Fibroblast of villous mesenchyme (primary cell): Measurements from ENCODE around the gene PANX3. TPM values are rescaled to one million over a fixed set of nuclear protein-coding genes. Genes with fewer than 3 reads are reported as not detected.

Experiments
- DNase-seq: peaks from one replicate; pipeline ENCODE4 v3.0.0-alpha.2; 2010; ENCODE audit warnings: low read depth
- H3K4me3 ChIP-seq: 2 replicates; pipeline ENCODE4 v1.5.1; 2011; ENCODE audit warnings: low read depth, mild to moderate bottlenecking, low read length
- total RNA-seq: library from RNA; depleted of rRNA; stranded (reverse); fragments of >200 nt; gene quantifications from 2 replicates; pipeline ENCODE4 v1.2.3, GENCODE V29; 2012
- TF ChIP-seq, protein P1 (sequence below): IDR thresholded peaks from 2 replicates; pipeline ENCODE4 v1.5.1; 2012; ENCODE audit warnings: low read depth, mild to moderate bottlenecking, low read length; ENCODE audit not compliant: insufficient read depth

PANX3 gene
- total RNA-seq, 1 donor = not detected

DNA sequence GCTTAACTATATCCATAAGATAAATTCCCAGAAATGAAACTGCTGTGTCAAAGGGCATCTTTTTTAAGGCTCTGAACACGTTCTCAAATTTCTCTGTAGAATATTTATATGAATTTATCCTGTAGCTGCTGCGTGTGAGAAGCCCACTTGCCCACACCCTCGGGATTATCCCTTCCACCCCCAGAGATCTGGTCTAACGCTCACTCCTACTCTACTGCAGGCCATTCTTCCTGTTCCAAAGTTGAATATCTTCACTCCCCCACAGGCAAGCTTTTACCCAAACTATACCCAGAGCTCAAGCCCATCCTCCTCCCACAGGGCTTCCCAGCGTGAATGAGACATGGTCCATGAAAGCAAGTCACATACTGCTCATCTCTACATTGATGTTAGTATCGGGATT lies 37.4 kb downstream of the PANX3 start:
- DNase-seq = no peak
- TF ChIP-seq, protein P1, sequence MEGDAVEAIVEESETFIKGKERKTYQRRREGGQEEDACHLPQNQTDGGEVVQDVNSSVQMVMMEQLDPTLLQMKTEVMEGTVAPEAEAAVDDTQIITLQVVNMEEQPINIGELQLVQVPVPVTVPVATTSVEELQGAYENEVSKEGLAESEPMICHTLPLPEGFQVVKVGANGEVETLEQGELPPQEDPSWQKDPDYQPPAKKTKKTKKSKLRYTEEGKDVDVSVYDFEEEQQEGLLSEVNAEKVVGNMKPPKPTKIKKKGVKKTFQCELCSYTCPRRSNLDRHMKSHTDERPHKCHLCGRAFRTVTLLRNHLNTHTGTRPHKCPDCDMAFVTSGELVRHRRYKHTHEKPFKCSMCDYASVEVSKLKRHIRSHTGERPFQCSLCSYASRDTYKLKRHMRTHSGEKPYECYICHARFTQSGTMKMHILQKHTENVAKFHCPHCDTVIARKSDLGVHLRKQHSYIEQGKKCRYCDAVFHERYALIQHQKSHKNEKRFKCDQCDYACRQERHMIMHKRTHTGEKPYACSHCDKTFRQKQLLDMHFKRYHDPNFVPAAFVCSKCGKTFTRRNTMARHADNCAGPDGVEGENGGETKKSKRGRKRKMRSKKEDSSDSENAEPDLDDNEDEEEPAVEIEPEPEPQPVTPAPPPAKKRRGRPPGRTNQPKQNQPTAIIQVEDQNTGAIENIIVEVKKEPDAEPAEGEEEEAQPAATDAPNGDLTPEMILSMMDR = no peak
- no peak overlapping the region for H3K4me3 ChIP-seq

DNA sequence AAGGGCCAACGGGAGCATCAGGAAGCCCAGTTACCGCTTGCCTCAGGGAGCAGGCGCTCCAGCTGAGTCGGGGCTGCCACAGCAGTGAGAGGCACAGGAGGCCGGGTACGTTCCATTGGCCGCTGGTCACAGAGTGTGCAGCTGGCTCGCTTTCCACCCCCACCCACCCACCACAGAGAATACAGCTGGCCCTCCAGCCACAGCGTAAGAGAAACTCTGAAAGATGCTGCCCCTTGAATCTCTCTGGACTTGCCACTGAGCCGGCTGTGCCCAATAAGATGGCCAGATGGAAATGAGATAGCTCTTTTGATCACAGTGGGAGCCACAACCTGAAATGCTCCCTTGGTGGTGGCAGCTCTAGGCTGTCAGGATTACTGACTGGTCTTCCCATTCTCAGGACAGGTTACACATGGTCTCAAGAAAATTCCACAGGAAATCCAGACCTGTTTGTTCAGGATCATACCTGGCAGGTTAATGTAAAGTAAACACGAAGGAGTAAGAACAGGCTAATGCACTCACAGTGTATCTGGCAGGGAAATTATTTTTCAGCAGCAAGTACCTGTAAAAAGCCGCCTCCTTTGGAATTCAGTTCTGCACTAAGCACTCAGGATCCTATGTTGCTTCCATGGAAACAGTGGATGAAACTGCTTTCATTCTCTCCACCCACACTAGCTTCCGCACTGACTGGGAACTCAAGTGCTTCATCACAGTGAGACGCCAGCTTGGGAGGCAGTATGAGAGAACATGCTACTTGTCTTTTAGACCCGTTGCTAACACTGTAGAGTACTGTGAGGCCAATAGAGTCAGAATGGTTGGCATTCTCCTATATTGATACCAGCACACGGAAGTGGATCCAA lies 45.8 kb downstream of the PANX3 start:
- DNase-seq = no peak
- H3K4me3 ChIP-seq = no peak overlapping the region
- TF ChIP-seq, protein P1 = no peak

DNA sequence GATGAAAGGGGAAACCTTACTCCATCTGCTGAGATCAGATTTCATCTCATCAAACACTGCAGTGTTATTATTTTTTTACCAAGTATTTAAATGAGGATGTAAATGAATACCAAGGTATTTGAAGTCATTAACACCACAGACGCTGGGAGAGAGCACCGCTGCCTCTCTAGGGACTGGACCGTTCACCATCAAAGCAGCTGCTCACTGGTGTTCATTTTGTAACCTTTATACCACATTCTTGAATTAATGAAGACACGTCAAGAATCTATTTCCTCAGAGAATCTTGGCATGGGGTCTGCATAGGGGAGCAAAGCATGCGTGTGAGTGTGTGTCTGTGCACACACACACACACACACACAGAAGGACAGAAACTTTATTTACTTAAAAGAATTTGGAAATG lies 46.7 kb downstream of the PANX3 start:
- DNase-seq = no peak

DNA sequence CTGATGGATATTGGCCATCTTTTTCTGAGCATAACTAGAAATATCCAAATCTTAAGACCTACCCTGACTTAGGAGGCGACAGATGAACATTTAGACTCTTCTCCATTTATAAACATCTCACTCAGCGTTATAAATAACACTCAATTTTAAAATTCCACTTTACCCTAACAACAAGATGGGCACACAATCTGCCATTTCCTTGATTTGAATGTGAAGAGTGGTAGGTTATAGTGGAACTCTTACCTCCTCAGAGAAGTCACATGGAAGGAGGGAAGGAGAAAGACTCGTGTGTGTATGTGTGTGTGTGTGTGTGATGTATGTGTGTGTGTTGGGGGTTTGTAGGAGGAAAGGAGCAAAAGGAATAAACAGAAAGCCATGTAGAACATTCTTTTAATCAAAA lies 47.3 kb downstream of the PANX3 start:
- H3K4me3 ChIP-seq = no peak overlapping the region
- DNase-seq = no peak
- TF ChIP-seq, protein P1 = no peak

More for the DNA sequence above, 46.7 kb downstream of the PANX3 start:
- H3K4me3 ChIP-seq = no peak overlapping the region
- TF ChIP-seq, protein P1 = no peak

DNA sequence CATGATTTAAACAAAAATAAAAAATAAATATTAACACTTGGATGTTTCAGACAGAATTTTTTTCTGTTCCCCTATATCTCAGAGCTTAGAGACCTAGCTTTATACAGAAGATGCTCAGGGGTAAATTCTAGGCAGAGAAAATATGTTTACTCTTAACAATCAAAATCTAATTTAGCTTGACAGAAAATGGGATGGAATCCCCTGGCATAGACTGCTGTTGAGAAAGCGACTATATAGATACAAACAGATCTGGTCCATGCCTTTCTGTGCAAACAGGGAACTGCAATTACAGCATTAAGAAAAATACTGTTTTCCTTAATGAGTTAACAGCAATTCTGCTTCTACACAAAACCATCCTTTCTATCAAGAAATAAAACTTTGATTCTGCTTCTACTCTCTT lies 47.8 kb downstream of the PANX3 start:
- no peak for DNase-seq
- TF ChIP-seq, protein P1 = no peak
- no peak overlapping the region for H3K4me3 ChIP-seq

DNA sequence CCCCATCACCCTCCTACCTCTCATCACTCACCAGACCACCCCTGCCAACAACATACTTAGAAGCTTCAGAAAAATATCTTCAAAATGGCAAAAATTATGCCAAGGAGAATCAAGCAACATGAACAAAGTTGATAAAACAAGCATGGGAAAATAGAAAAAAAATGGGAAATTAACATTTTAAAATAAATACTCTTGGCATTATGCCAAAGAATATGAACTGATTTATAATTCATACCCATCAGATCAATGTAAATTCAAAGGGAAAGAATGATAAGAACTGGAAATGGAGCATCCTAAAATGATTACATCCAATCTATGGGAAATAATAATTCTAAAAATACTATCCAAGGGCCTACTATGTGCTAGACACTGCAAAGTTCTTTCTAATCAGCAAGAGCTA lies 50.3 kb downstream of the PANX3 start:
- no peak overlapping the region for H3K4me3 ChIP-seq
- TF ChIP-seq, protein P1 = no peak
- DNase-seq = no peak

DNA sequence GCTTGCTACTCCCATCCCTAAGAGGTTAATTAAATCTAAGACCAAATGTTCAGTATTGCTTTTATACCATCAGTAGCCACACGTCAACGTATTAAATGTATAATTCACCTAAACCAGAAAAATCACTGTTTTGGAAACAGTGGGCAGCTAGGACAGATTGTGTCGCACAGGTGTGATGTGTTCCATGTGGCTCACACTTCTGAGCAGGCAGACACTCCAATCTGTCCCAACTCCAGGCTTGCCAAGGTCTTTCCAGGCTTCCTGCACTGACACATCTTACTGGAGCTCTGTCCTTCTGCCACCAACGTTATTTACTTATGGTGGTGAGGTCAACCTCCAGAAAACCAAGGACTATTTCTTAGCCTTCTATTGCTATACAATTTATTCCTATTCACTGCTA lies 50.9 kb downstream of the PANX3 start:
- H3K4me3 ChIP-seq = no peak overlapping the region
- TF ChIP-seq, protein P1 = no peak
- no peak for DNase-seq
